VCaP (cell line): Measurements from ENCODE around the gene ESPNL.
"Not testable (repeated sequence)": the region's sequence is repeated elsewhere in the genome, so short reads cannot be mapped to it uniquely, and the experiment has no call there.

Experiments
- H3K27ac ChIP-seq: fragments of 450-650 bp; 2 replicates; pipeline ENCODE4 v1.5.1; 2017
- CTCF ChIP-seq: fragments of 450-650 bp; conservative IDR thresholded peaks from 2 replicates; pipeline ENCODE4 v1.5.1; 2017; ENCODE audit warnings: mild to moderate bottlenecking, moderate library complexity

Gene ESPNL

GRCh38 chr2:238060542-238061314, 39.4 kb upstream of the ESPNL start, which contains the start of gene SCLY:
Gene SCLY (plus strand): TSS chr2:238061001. CDS start chr2:238061055, 54 bp downstream.
- TF ChIP-seq CTCF, result no peak
- H3K27ac ChIP-seq, result peak within 1 kb of the TSS; percentile 92

GRCh38 chr2:238061315-238062202, 38.6 kb upstream of the ESPNL start:
- TF ChIP-seq CTCF, result no peak
- peak overlapping the region; percentile 92 for H3K27ac ChIP-seq

- no peak for TF ChIP-seq CTCF
- no peak overlapping the region for H3K27ac ChIP-seq
Measured at GRCh38 chr2:238063414-238064189, 36.5 kb upstream of the ESPNL start.

- no peak for TF ChIP-seq CTCF
- H3K27ac ChIP-seq, result no peak overlapping the region
Measured at GRCh38 chr2:238064376-238064775, 35.8 kb upstream of the ESPNL start.

- H3K27ac ChIP-seq, result no peak overlapping the region
- TF ChIP-seq CTCF, result no peak
Measured at GRCh38 chr2:238065071-238065846, 34.9 kb upstream of the ESPNL start.

- no peak overlapping the region for H3K27ac ChIP-seq
- TF ChIP-seq CTCF, result no peak
Measured at GRCh38 chr2:238066218-238066617, 33.9 kb upstream of the ESPNL start.

GRCh38 chr2:238066718-238067117, 33.4 kb upstream of the ESPNL start:
- not testable (repeated sequence) for H3K27ac ChIP-seq
